ENCODE data around the gene MAMDC4.

DNA sequence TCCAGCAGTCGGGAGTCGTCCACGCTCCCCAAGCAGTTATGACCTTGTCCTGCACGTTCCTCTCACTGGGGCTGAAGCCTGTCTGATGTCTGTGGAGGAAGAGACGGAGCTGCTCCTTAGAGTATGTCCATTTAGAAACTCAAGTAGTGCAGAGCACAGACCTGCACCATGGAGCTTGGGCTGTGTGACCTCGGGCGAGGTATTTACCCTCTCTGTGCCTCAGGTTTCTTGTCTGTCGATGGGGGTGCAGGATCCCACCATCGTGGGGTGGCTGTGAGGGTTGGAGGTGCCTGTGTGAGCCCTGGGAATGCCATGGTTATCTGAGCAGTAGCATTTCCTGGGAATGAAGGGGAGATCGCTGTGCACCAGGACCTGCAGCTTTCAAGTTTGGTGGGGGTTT lies 48.4 kb downstream of the MAMDC4 start:
- TF ChIP-seq POLR2A (IDR thresholded peaks at IDR 0.05): no peak
- TF ChIP-seq, protein P1, sequence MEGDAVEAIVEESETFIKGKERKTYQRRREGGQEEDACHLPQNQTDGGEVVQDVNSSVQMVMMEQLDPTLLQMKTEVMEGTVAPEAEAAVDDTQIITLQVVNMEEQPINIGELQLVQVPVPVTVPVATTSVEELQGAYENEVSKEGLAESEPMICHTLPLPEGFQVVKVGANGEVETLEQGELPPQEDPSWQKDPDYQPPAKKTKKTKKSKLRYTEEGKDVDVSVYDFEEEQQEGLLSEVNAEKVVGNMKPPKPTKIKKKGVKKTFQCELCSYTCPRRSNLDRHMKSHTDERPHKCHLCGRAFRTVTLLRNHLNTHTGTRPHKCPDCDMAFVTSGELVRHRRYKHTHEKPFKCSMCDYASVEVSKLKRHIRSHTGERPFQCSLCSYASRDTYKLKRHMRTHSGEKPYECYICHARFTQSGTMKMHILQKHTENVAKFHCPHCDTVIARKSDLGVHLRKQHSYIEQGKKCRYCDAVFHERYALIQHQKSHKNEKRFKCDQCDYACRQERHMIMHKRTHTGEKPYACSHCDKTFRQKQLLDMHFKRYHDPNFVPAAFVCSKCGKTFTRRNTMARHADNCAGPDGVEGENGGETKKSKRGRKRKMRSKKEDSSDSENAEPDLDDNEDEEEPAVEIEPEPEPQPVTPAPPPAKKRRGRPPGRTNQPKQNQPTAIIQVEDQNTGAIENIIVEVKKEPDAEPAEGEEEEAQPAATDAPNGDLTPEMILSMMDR (IDR thresholded peaks at IDR 0.05): no peak
